GM19238 (cell line): ENCODE results near the gene AP4E1.
"Not testable (repeated sequence)": the region's sequence is repeated elsewhere in the genome, so short reads cannot be mapped to it uniquely, and the experiment has no call there.

Source experiments
- DNase-seq: peaks from one replicate; pipeline ENCODE4 v3.0.0; 2011; ENCODE audit warnings: low spot score; ENCODE audit not compliant: insufficient read length

Gene AP4E1

GRCh38 chr15:51023499-51023898 lies 115.0 kb downstream of the AP4E1 start:
- no peak for DNase-seq

GRCh38 chr15:51024735-51025453 lies 116.4 kb downstream of the AP4E1 start:
- DNase-seq: no peak

GRCh38 chr15:51025454-51025846 lies 117.0 kb downstream of the AP4E1 start:
- no peak for DNase-seq

- no peak for DNase-seq
Observed at GRCh38 chr15:51030649-51031316, 122.3 kb downstream of the AP4E1 start.

GRCh38 chr15:51037474-51037873 lies 129.0 kb downstream of the AP4E1 start:
- not testable (repeated sequence) for DNase-seq

- no peak for DNase-seq
Observed at GRCh38 chr15:51038162-51038973, 129.9 kb downstream of the AP4E1 start.

GRCh38 chr15:51038974-51039319 lies 130.5 kb downstream of the AP4E1 start:
- DNase-seq: no peak

GRCh38 chr15:51044037-51044727 lies 135.7 kb downstream of the AP4E1 start:
- DNase-seq: no peak

- no peak for DNase-seq
Observed at GRCh38 chr15:51046016-51046415, 137.5 kb downstream of the AP4E1 start.

- DNase-seq: no peak
Observed at GRCh38 chr15:51046799-51047449, 138.4 kb downstream of the AP4E1 start.

GRCh38 chr15:51048308-51048707 lies 139.8 kb downstream of the AP4E1 start:
- DNase-seq: no peak

- DNase-seq: no peak
Observed at GRCh38 chr15:51049081-51049480, 140.6 kb downstream of the AP4E1 start.

- no peak for DNase-seq
Observed at GRCh38 chr15:51051776-51052175, 143.3 kb downstream of the AP4E1 start.

- DNase-seq: no peak
Observed at GRCh38 chr15:51053571-51053970, 145.1 kb downstream of the AP4E1 start.

GRCh38 chr15:51054535-51054934 lies 146.1 kb downstream of the AP4E1 start:
- DNase-seq: no peak
